ENCODE measurements around the gene PCF11. TPM values are rescaled to one million over a fixed set of nuclear protein-coding genes. Genes with fewer than 3 reads are reported as not detected.

Gene PCF11
- total RNA-seq, 4 donors from 2014 or later: 80.7 to 191 (median 122) TPM

GRCh38 chr11:83181815-83182214 is 24.9 kb downstream of the PCF11 start:
- no peak overlapping the region for H3K27ac ChIP-seq
- no peaks in the 10 kb centered on the region for H3K27me3 ChIP-seq
- H3K36me3 ChIP-seq: no peaks in the 10 kb centered on the region
- no peaks in the 10 kb centered on the region for H3K9me3 ChIP-seq
- intact Hi-C loops (cut with DNase I; ENCODE audit: low total_unique reads): no loop called here
- no peak for DNase-seq
- no peak for TF ChIP-seq POLR2A (IDR thresholded peaks at IDR 0.05)
- no peak for TF ChIP-seq CTCF (IDR thresholded peaks at IDR 0.05)
- no peak overlapping the region for H3K4me3 ChIP-seq
- H3K4me1 ChIP-seq: no peaks in the 10 kb centered on the region

DNA sequence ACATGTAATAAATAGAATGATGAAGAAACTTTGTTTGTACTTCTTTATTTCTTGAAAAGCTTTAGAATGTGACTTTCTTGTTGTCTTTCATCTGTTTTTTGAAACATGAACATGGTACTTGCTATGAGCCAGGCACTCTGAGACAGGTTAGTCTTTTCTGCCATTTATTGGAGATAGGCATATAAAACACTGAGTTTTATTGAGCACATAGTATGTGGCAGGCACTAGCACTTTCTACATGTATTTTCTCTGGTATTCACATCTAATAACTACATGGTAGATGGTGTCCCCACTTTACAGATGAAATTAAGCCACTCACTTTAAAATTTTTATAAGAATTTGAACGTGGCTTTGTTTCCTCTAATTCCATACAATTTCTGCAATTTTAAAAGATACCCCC is 28.8 kb downstream of the PCF11 start:
- intact Hi-C loops (cut with DNase I; ENCODE audit: low total_unique reads): no loop called here
- H3K36me3 ChIP-seq: no peaks in the 10 kb centered on the region
- TF ChIP-seq CTCF (IDR thresholded peaks at IDR 0.05): no peak
- no peak for TF ChIP-seq POLR2A (IDR thresholded peaks at IDR 0.05)

DNA sequence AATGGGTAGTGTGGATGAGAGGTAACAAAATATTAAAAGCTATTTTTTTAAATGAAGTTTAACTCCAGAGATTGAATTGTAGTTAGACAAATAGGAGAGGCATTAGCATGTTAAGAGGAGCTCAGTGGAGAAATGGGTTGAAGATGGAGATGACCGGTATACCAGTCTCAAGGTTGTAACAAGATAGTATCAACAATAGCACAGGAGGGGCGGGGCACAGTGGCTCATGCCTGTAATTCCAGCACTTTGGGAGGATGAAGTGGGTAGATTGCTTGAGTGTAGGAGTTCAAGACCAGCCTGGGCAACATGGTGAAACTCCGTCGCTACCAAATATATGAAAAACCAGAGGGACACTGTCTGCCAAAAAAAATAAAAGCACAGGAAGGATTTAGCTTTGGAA is 30.5 kb downstream of the PCF11 start:
- Histone ChIP-seq H3K27ac (no peak overlapping the region), H3K4me3 (no peak overlapping the region), H3K4me1 (peaks cover 0 to 7% of the 10 kb centered on the region in 2 donors), H3K27me3 (no peaks in the 10 kb centered on the region), H3K9me3 (no peaks in the 10 kb centered on the region), H3K36me3 (no peaks in the 10 kb centered on the region)
- intact Hi-C loops (cut with DNase I; ENCODE audit: low total_unique reads): no loop called here
- TF ChIP-seq CTCF (IDR thresholded peaks at IDR 0.05) (no peak), POLR2A (IDR thresholded peaks at IDR 0.05) (no peak)
- DNase-seq: no peak

More for the DNA sequence above, 28.8 kb downstream of the PCF11 start:
- no peak overlapping the region for H3K4me3 ChIP-seq
- H3K27ac ChIP-seq: no peak overlapping the region
- no peaks in the 10 kb centered on the region for H3K4me1 ChIP-seq
- no peak for DNase-seq
- H3K27me3 ChIP-seq: no peaks in the 10 kb centered on the region
- no peaks in the 10 kb centered on the region for H3K9me3 ChIP-seq

DNA sequence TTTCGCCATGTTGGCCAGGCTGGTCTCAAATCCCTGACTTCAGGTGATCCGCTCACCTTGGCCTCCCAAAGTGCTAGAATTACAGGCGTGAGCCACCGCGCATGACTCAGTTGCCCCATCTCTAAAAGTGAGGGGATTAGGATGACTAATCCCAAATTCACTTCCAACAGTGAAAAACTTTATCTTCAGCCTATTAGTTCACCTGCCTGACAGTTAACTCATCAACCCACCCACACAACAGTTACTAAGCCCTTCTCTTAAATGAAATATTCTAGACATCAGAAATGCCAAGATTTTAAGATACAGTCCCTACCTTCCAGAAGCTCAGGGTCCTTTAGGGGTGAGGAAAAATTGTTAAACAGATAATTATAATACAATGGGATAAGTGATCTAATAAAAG is 34.6 kb downstream of the PCF11 start:
- Histone ChIP-seq H3K27ac (no peak overlapping the region), H3K4me1 (peaks cover 0 to 7% of the 10 kb centered on the region in 2 donors), H3K27me3 (no peaks in the 10 kb centered on the region), H3K9me3 (no peaks in the 10 kb centered on the region), H3K4me3 (no peak overlapping the region), H3K36me3 (no peaks in the 10 kb centered on the region)
- no peak for DNase-seq
- intact Hi-C loops (cut with DNase I; ENCODE audit: low total_unique reads): loop anchor here (5.0 to 10.0 kb wide), 2 partner anchors 119 to 287 kb away; partner anchors contain the start of genes DDIAS, PRCP and RAB30
- TF ChIP-seq CTCF (IDR thresholded peaks at IDR 0.05) (no peak), POLR2A (IDR thresholded peaks at IDR 0.05) (no peak)

DNA sequence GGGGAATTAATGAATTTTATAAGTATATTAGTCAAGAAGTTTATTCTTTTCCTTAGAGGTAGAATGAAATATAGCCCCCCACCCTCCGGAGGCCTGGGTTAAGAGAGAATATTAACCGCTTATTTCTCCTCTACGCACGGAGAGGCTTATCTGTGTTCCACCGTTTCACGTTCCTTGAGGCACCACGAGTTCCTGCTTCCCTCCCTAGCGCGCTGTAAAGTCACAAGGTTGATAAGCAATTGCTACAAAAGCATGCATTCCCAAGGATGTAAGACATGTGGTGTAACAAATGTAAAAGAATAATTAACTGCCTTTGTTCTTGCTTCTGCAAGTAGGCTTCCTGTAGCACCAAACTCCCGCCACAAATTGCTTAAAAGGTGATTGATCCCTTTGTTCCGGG is 35.1 kb downstream of the PCF11 start:
- Histone ChIP-seq H3K9me3 (no peaks in the 10 kb centered on the region), H3K4me3 (no peak overlapping the region), H3K27ac (peak overlapping the region in 1 of 2 donors; percentile 87), H3K36me3 (no peaks in the 10 kb centered on the region), H3K27me3 (no peaks in the 10 kb centered on the region), H3K4me1 (peaks cover 0 to 7% of the 10 kb centered on the region in 2 donors)
- TF ChIP-seq CTCF (IDR thresholded peaks at IDR 0.05): no peak
- no peak for TF ChIP-seq POLR2A (IDR thresholded peaks at IDR 0.05)
- intact Hi-C loops (cut with DNase I; ENCODE audit: low total_unique reads): loop anchor here (5.0 to 10.0 kb wide), 2 partner anchors 120 to 287 kb away; partner anchors contain the start of genes DDIAS, PRCP and RAB30
- DNase-seq: no peak

All from uterus (tissue), 4 donors.